ENCODE data around the gene SH3PXD2A. TPM values are rescaled to one million over a fixed set of nuclear protein-coding genes. Genes with fewer than 3 reads are reported as not detected.

Gene SH3PXD2A
- total RNA-seq, 1 donor from 2014 or later: 12.4 TPM

- TF ChIP-seq CTCF (IDR thresholded peaks at IDR 0.05; ENCODE audit: insufficient read depth, low read length, severe bottlenecking): no peak
- Histone ChIP-seq H3K36me3 (ENCODE audit: control insufficient read depth, insufficient read depth, low read length) (peaks cover 23% of the 10 kb centered on the region), H3K4me3 (ENCODE audit: low read depth, low read length) (no peak overlapping the region), H3K27me3 (ENCODE audit: control insufficient read depth, insufficient read depth, low read length) (no peaks in the 10 kb centered on the region)
- no peak for DNase-seq (ENCODE audit: low read depth)
- no peak for FAIRE-seq
Observed at GRCh38 chr10:103600325-103600724, 255.1 kb downstream of the SH3PXD2A start.

GRCh38 chr10:103599907-103600306 is 255.5 kb downstream of the SH3PXD2A start:
- no peak for FAIRE-seq
- H3K27me3 ChIP-seq (ENCODE audit: control insufficient read depth, insufficient read depth, low read length): no peaks in the 10 kb centered on the region
- H3K4me3 ChIP-seq (ENCODE audit: low read depth, low read length): no peak overlapping the region
- H3K36me3 ChIP-seq (ENCODE audit: control insufficient read depth, insufficient read depth, low read length): peaks cover 20% of the 10 kb centered on the region
- DNase-seq (ENCODE audit: low read depth): no peak
- no peak for TF ChIP-seq CTCF (IDR thresholded peaks at IDR 0.05; ENCODE audit: insufficient read depth, low read length, severe bottlenecking)

GRCh38 chr10:103599211-103599610 is 256.2 kb downstream of the SH3PXD2A start:
- DNase-seq (ENCODE audit: low read depth) (no peak), FAIRE-seq (no peak)
- no peaks in the 10 kb centered on the region for H3K27me3 ChIP-seq (ENCODE audit: control insufficient read depth, insufficient read depth, low read length)
- H3K36me3 ChIP-seq (ENCODE audit: control insufficient read depth, insufficient read depth, low read length): peaks cover 18% of the 10 kb centered on the region
- H3K4me3 ChIP-seq (ENCODE audit: low read depth, low read length): no peak overlapping the region
- TF ChIP-seq CTCF (IDR thresholded peaks at IDR 0.05; ENCODE audit: insufficient read depth, low read length, severe bottlenecking): no peak

GRCh38 chr10:103598654-103599115 is 256.7 kb downstream of the SH3PXD2A start:
- no peaks in the 10 kb centered on the region for H3K27me3 ChIP-seq (ENCODE audit: control insufficient read depth, insufficient read depth, low read length)
- peak; percentile 75 for TF ChIP-seq CTCF (IDR thresholded peaks at IDR 0.05; ENCODE audit: insufficient read depth, low read length, severe bottlenecking)
- peaks cover 18% of the 10 kb centered on the region for H3K36me3 ChIP-seq (ENCODE audit: control insufficient read depth, insufficient read depth, low read length)
- H3K4me3 ChIP-seq (ENCODE audit: low read depth, low read length): no peak overlapping the region
- DNase-seq (ENCODE audit: low read depth) (peak; percentile 60), FAIRE-seq (peak; percentile 79)

GRCh38 chr10:103597003-103597402 is 258.4 kb downstream of the SH3PXD2A start:
- H3K4me3 ChIP-seq (ENCODE audit: low read depth, low read length): no peak overlapping the region
- H3K27me3 ChIP-seq (ENCODE audit: control insufficient read depth, insufficient read depth, low read length): no peaks in the 10 kb centered on the region
- FAIRE-seq: no peak
- no peak for DNase-seq (ENCODE audit: low read depth)
- no peak for TF ChIP-seq CTCF (IDR thresholded peaks at IDR 0.05; ENCODE audit: insufficient read depth, low read length, severe bottlenecking)
- H3K36me3 ChIP-seq (ENCODE audit: control insufficient read depth, insufficient read depth, low read length): peaks cover 6% of the 10 kb centered on the region
